ENCODE results near the gene MICAL2. TPM values are rescaled to one million over a fixed set of nuclear protein-coding genes. Genes with fewer than 3 reads are reported as not detected.

Gene MICAL2
- total and polyA plus RNA-seq, 10 of the 15 experiments (the other 5 are each of a cell fraction or from before 2014, with no cell fraction given) = 0.90 to 5.6 (median 2.4) TPM

DNA sequence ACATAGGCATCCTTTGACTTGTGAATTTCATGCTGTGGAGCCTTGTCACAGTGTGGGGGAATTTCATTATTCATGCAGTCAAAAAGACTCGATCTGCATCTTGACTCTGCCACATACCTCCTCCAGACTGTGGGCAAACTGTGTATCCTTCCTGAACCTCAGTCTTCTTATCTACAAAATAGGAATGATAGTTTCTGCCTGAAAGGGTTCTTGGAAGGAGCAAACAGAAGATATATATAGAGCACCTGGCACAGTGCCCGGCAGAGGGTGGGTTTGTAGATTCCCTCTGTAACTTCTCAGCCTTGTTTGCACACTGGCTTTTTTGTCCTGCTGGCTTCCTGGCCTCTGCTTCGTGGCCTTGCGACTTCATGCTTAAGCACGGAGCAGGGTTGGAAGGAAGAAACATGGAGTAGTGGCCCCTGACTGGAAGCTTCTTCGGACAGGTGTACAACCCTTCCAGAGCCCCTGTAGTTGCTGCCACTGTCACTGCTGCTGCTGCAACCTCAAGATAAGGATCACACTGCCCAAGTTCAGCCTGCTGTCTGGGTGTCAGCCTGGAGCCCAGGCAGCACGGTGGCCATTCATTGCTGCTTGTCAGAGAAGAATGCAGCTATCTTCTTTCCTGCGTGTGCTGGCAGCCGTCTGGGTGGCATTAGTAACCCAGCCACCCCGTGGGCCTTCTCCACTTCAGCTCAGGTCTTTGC, 106.4 kb downstream of the MICAL2 start (continued):
- TF ChIP-seq POU2F2 (IDR thresholded peaks at IDR 0.05; ENCODE audit: borderline replicate concordance, low read depth, low read length) (no peak), MEF2A (IDR thresholded peaks at IDR 0.05; ENCODE audit: insufficient read depth, low read depth, low read length) (no peak), IKZF1 (conservative IDR thresholded peaks at IDR 0.05) (no peak), MTA2 (IDR thresholded peaks at IDR 0.05; ENCODE audit: low read depth) (no peak), NRF1 (conservative IDR thresholded peaks at IDR 0.05; ENCODE audit: low read depth, low read length) (no peak)

DNA sequence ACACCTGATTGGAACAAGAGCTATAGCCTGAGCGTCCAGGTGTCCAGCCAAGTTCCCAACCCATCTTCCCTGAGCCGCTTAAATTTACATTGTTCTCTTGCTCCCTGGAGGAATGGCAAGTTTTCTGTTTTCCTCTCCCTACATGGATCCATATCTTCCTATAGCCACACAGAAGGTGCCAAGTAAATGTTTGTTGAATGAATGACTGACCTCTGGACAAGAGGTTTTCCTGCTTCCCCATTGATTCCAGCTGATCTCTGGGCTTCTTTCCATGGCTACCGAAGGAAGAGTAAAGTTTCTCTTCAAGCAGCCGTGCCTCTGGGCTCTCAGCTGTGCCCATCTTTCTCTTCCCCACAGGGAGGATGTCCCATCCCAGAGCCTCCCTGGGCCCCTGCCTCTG, 107.5 kb downstream of the MICAL2 start:
- TF ChIP-seq NFYB (IDR thresholded peaks at IDR 0.05; ENCODE audit: insufficient read depth, low read depth, low read length) (no peak), NRF1 (conservative IDR thresholded peaks at IDR 0.05; ENCODE audit: low read depth, low read length) (no peak), ATF7 (IDR thresholded peaks at IDR 0.05; ENCODE audit: low read depth) (no peak), IRF4 (IDR thresholded peaks at IDR 0.05; ENCODE audit: low read depth, low read length) (no peak), SREBF1 (IDR thresholded peaks at IDR 0.05; ENCODE audit: low read length) (no peak), ZNF274 (IDR thresholded peaks at IDR 0.05; ENCODE audit: insufficient read depth, insufficient read length) (no peak), CHD4 (IDR thresholded peaks at IDR 0.05) (no peak), ZNF217 (IDR thresholded peaks at IDR 0.05) (no peak), YBX1 (IDR thresholded peaks at IDR 0.05) (no peak), JUNB (IDR thresholded peaks at IDR 0.05) (no peak), MTA3 (IDR thresholded peaks at IDR 0.05; ENCODE audit: borderline replicate concordance, low read length) (no peak), KAT2A (conservative IDR thresholded peaks at IDR 0.05; ENCODE audit: control insufficient read depth, low read depth, low read length) (no peak), BRCA1 (IDR thresholded peaks at IDR 0.05; ENCODE audit: low read depth, low read length) (no peak), ESRRA (IDR thresholded peaks at IDR 0.05; ENCODE audit: low read length) (no peak), CHD2 (IDR thresholded peaks at IDR 0.05; ENCODE audit: borderline replicate concordance, low read depth, low read length) (no peak), TAF1 (IDR thresholded peaks at IDR 0.05; ENCODE audit: borderline replicate concordance, low read depth, low read length) (no peak), ZSCAN29 (IDR thresholded peaks at IDR 0.05) (no peak)
- TF ChIP-seq, protein P1, sequence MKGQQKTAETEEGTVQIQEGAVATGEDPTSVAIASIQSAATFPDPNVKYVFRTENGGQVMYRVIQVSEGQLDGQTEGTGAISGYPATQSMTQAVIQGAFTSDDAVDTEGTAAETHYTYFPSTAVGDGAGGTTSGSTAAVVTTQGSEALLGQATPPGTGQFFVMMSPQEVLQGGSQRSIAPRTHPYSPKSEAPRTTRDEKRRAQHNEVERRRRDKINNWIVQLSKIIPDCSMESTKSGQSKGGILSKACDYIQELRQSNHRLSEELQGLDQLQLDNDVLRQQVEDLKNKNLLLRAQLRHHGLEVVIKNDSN (IDR thresholded peaks at IDR 0.05; ENCODE audit: borderline replicate concordance, extremely low read length, insufficient read depth, low read depth, low read length) = no peak
- TF ChIP-seq, protein P2, sequence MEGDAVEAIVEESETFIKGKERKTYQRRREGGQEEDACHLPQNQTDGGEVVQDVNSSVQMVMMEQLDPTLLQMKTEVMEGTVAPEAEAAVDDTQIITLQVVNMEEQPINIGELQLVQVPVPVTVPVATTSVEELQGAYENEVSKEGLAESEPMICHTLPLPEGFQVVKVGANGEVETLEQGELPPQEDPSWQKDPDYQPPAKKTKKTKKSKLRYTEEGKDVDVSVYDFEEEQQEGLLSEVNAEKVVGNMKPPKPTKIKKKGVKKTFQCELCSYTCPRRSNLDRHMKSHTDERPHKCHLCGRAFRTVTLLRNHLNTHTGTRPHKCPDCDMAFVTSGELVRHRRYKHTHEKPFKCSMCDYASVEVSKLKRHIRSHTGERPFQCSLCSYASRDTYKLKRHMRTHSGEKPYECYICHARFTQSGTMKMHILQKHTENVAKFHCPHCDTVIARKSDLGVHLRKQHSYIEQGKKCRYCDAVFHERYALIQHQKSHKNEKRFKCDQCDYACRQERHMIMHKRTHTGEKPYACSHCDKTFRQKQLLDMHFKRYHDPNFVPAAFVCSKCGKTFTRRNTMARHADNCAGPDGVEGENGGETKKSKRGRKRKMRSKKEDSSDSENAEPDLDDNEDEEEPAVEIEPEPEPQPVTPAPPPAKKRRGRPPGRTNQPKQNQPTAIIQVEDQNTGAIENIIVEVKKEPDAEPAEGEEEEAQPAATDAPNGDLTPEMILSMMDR (IDR thresholded peaks at IDR 0.05 in 2 of 3, conservative IDR thresholded peaks at IDR 0.05 in 1 of 3; ENCODE audit: control insufficient read depth in 2 of 3, extremely low read depth in 1 of 3, insufficient read depth in 1 of 3, low read depth in 3 of 3, low read length in 3 of 3) = no peak
- RAD21 ChIA-PET (ENCODE audit: unreplicated experiment) = no interaction called here
- WGBS (ENCODE audit: insufficient coverage, insufficient replicate concordance, low lambda C conversion rate, missing lambda C conversion rate) = 49% methylated on average over 4 of the region's 4 CpGs

More for the DNA sequence above, 107.5 kb downstream of the MICAL2 start:
- Histone ChIP-seq H3K27me3 (replicated peaks in 1 of 2; ENCODE audit: control insufficient read depth in 2 of 2, insufficient read depth in 2 of 2, low read length in 1 of 2) (no peaks in the 10 kb centered on the region; a peak in 1 of 4 replicates), H3K27ac (ENCODE audit: control insufficient read depth, insufficient read depth) (no peak overlapping the region), H3K4me3 (no peak overlapping the region), H2AFZ (ENCODE audit: control insufficient read depth, low read depth, low read length) (no peak overlapping the region), H3K9ac (ENCODE audit: control insufficient read depth, insufficient read depth, low read length) (no peak overlapping the region), H3K4me1 (ENCODE audit: control insufficient read depth, insufficient read depth, low read length) (no peaks in the 10 kb centered on the region), H4K20me1 (ENCODE audit: control insufficient read depth, insufficient read depth) (no peaks in the 10 kb centered on the region), H3K79me2 (ENCODE audit: control insufficient read depth, insufficient read depth, low read length) (no peaks in the 10 kb centered on the region), H3K36me3 (ENCODE audit: control insufficient read depth in 2 of 2, insufficient read depth in 2 of 2, low read length in 1 of 2) (no peaks in the 10 kb centered on the region), H3K9me3 (replicated peaks; ENCODE audit: control insufficient read depth, insufficient read depth, low read length) (no peaks in the 10 kb centered on the region), H3K4me2 (ENCODE audit: control insufficient read depth, insufficient read depth) (no peak overlapping the region)
- ATAC-seq = no peak
- BruUV-seq (replicated peaks) = no TSS peak
- in situ Hi-C loops (cut with MboI) = no loop called here
- intact Hi-C loops (cut with micrococcal nuclease; ENCODE audit: unreplicated experiment) = no loop called here
- DNase-seq (ENCODE audit: low read depth, low spot score) = no peak
- POLR2A ChIA-PET = no interaction called here
- no peak for FAIRE-seq
- CTCF ChIA-PET = no interaction called here
- SMC1A ChIA-PET (ENCODE audit: uncharacterized antibody, unreplicated experiment) = interaction anchor here (1.1 kb wide), 1 partner anchor 18 kb away, joined by 3 read pairs; no protein-coding TSS in a partner anchor
